IgD-negative memory B cell (primary cell): ENCODE data around the gene TLR6. TPM values are rescaled to one million over a fixed set of nuclear protein-coding genes. Genes with fewer than 3 reads are reported as not detected.

Experiments
- H3K27ac Mint-ChIP-seq, 3 donors: one replicate each; pipeline ENCODE4 v1.8.0; 2020 to 2022; ENCODE audit warnings: mild to moderate bottlenecking in 3 of 3, mixed read lengths in 3 of 3, moderate library complexity in 1 of 3
- H3K27me3 Mint-ChIP-seq: one replicate; pipeline ENCODE4 v1.8.0; 2021; ENCODE audit warnings: mixed read lengths
- H3K36me3 Mint-ChIP-seq: one replicate; pipeline ENCODE4 v1.8.0; 2020; ENCODE audit warnings: mild to moderate bottlenecking, mixed read lengths
- H3K4me1 Mint-ChIP-seq, 3 donors: one replicate each; pipeline ENCODE4 v1.8.0; 2020 to 2022; ENCODE audit warnings: mixed read lengths in 3 of 3, mild to moderate bottlenecking in 1 of 3
- H3K4me3 Mint-ChIP-seq, 4 donors: one replicate each; pipeline ENCODE4 v1.8.0; 2020 to 2022; ENCODE audit warnings: mild to moderate bottlenecking in 4 of 4, mixed read lengths in 4 of 4, moderate library complexity in 3 of 4
- H3K9me3 Mint-ChIP-seq, 3 donors: one replicate each; pipeline ENCODE4 v1.8.0; 2020 to 2021; ENCODE audit warnings: mixed read lengths in 3 of 3, mild to moderate bottlenecking in 1 of 3
- polyA plus RNA-seq: library from polyadenylated mRNA; unstranded; fragments of 300-500 nt; fragmentation: Illumina TruSeq; gene quantifications from one replicate; pipeline ENCODE4 v1.2.3, GENCODE V29; 2021

TLR6 gene
- polyA plus RNA-seq, 1 donor from 2014 or later = 13.6 TPM

GRCh38 chr4:38802561-38803355 lies 53.9 kb downstream of the TLR6 start:
- H3K36me3 Mint-ChIP-seq = peaks cover 30% of the 10 kb centered on the region
- H3K27me3 Mint-ChIP-seq = no peaks in the 10 kb centered on the region
- H3K4me3 Mint-ChIP-seq = peak overlapping the region; percentile 66 to 98 (median 88)
- peak overlapping the region; percentile 63 to 97 (median 64) for H3K27ac Mint-ChIP-seq
- H3K9me3 Mint-ChIP-seq = peaks cover 15 to 17% (median 16%) of the 10 kb centered on the region in 3 donors
- H3K4me1 Mint-ChIP-seq = peaks cover 27 to 46% (median 39%) of the 10 kb centered on the region in 3 donors

GRCh38 chr4:38800961-38801450 lies 55.6 kb downstream of the TLR6 start:
- Mint-ChIP-seq H3K9me3 (peaks cover 17 to 23% (median 19%) of the 10 kb centered on the region in 3 donors), H3K27ac (peak overlapping the region in 1 of 3 donors; percentile 53), H3K27me3 (no peaks in the 10 kb centered on the region), H3K36me3 (peaks cover 38% of the 10 kb centered on the region), H3K4me1 (peaks cover 30 to 44% (median 39%) of the 10 kb centered on the region in 3 donors), H3K4me3 (peak overlapping the region in 2 of 4 donors; percentile 41 to 79)

DNA sequence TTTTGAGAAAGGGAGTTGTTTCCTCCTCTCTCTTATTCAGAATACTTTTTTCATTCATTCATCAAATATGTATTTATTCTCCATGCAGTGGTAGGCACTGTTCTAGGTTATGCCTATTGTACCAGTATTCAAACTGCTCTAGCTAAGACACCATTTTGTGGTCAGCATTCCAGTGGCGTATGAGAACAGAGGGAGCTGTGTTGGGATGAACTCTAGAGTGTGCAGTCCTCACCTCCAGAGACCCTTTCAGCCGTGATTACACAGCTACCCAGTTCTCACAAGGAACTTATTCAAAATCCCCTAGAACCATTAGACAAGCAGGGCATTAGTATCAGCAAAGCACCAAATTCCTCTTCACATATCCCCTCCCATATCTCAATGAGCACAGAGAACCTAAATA lies 56.3 kb downstream of the TLR6 start:
- Mint-ChIP-seq H3K4me1 (peaks cover 24 to 37% (median 34%) of the 10 kb centered on the region in 3 donors), H3K27ac (peak overlapping the region in 1 of 3 donors; percentile 40), H3K36me3 (peaks cover 43% of the 10 kb centered on the region), H3K4me3 (peak overlapping the region in 2 of 4 donors; percentile 45 to 79), H3K27me3 (no peaks in the 10 kb centered on the region), H3K9me3 (peaks cover 19 to 25% (median 21%) of the 10 kb centered on the region in 3 donors)

GRCh38 chr4:38795087-38795486 lies 61.5 kb downstream of the TLR6 start:
- Mint-ChIP-seq H3K36me3 (peaks cover 49% of the 10 kb centered on the region), H3K4me1 (peaks cover 7 to 22% (median 15%) of the 10 kb centered on the region in 3 donors), H3K27ac (no peak overlapping the region), H3K27me3 (no peaks in the 10 kb centered on the region), H3K9me3 (peaks cover 13 to 35% (median 23%) of the 10 kb centered on the region in 3 donors), H3K4me3 (no peak overlapping the region)

DNA sequence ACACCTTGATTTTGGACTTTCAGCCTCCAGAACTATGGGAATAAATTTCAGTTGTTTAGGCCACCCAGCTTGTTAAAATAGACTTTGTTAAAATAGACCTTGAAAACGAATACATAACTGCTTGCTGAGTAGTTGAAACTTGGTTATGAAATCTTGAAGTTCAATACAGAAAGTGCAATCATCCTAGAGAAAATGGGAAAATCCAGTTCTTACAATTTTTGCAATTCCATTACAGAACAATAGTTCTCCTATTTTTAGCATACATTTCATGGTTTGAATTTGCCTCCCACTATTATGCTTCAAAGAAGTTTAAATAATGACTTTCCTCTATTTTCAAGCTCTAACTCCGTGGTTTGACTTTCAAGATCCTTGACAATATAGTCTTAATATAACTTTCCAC lies 62.6 kb downstream of the TLR6 start:
- Mint-ChIP-seq H3K27me3 (no peaks in the 10 kb centered on the region), H3K27ac (no peak overlapping the region), H3K36me3 (peaks cover 44% of the 10 kb centered on the region), H3K9me3 (peaks cover 10 to 33% (median 17%) of the 10 kb centered on the region in 3 donors), H3K4me3 (no peak overlapping the region), H3K4me1 (peaks cover 3 to 17% (median 11%) of the 10 kb centered on the region in 3 donors)

DNA sequence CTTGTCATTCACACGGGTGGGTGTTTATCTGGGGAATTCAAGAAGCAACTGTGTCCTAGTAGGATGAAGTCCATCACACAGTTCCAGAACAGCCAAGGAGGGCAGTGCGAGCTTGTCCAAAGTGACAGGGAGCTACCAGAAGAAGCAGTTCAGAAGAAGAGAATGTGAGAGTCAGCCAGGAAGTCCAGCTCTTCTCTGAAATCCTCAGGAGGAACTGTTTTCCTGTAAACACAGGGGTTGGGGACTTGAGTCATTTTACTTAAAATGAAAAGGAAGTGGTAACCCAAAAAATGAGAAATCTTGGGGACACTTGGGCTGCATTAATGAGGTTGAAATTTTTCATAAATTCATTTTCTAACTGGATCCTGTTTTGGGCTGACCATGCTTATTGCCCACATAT lies 65.6 kb downstream of the TLR6 start:
- H3K4me3 Mint-ChIP-seq = no peak overlapping the region
- H3K27ac Mint-ChIP-seq = peak overlapping the region in 1 of 3 donors; percentile 68
- H3K27me3 Mint-ChIP-seq = no peaks in the 10 kb centered on the region
- H3K9me3 Mint-ChIP-seq = peaks cover 7 to 30% (median 13%) of the 10 kb centered on the region in 3 donors
- H3K4me1 Mint-ChIP-seq = peaks cover 6 to 20% (median 8%) of the 10 kb centered on the region in 3 donors
- peaks cover 34% of the 10 kb centered on the region for H3K36me3 Mint-ChIP-seq

DNA sequence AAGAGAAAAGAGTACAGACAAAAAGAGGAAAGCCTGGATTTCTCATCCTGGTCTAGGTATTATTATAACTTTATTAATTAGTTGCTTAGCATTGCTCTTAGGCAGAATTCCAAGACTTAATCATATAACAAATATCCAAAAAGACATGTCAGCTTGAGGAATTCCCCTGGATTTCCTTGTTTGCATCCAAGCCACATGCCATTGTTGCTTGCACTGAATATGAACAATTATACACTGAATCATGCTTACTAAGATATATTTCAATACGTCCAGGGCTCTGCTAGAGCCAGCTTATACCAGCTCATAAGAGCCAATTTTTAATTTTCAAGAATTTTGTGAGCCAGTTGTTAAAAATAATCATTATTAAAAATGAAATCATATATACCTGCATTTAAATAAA lies 68.3 kb downstream of the TLR6 start:
- Mint-ChIP-seq H3K36me3 (peaks cover 18% of the 10 kb centered on the region), H3K27me3 (no peaks in the 10 kb centered on the region), H3K9me3 (peaks cover 4 to 20% (median 10%) of the 10 kb centered on the region in 3 donors), H3K27ac (no peak overlapping the region), H3K4me1 (peaks cover 14 to 25% (median 15%) of the 10 kb centered on the region in 3 donors), H3K4me3 (no peak overlapping the region)

- H3K4me3 Mint-ChIP-seq = no peak overlapping the region
- peaks cover 4 to 20% (median 10%) of the 10 kb centered on the region in 3 donors for H3K9me3 Mint-ChIP-seq
- H3K27ac Mint-ChIP-seq = peak overlapping the region in 1 of 3 donors; percentile 28
- H3K27me3 Mint-ChIP-seq = no peaks in the 10 kb centered on the region
- H3K4me1 Mint-ChIP-seq = peaks cover 14 to 28% (median 16%) of the 10 kb centered on the region in 3 donors
- peaks cover 18% of the 10 kb centered on the region for H3K36me3 Mint-ChIP-seq
Observed at GRCh38 chr4:38787693-38788092, 68.9 kb downstream of the TLR6 start.

DNA sequence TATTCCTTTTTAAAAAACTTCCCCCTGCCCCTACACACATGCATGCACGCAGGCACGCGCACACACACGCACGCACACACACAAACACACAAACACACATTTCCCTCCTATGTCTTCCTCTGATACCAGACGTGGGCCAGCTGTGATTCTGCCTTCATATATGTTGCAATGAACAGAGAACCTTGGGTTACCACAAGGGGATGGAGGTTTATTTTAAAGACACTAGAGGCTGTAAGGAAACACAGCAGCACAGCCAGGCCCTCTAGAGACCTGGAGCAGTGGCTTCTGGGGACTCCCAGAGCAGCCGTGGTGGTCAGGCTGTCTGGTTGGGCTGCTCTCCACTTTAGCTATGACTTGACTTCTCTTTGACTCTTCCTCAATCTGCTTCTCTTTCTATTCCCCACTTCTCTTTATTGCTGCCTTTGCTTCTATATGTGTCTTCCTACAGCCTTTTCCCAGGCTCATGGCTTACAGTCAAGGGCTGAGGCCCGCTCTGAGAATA lies 70.7 kb downstream of the TLR6 start:
- Mint-ChIP-seq H3K27ac (peak overlapping the region in 2 of 3 donors; percentile 0 to 46), H3K4me1 (peaks cover 9 to 22% (median 16%) of the 10 kb centered on the region in 3 donors), H3K27me3 (no peaks in the 10 kb centered on the region), H3K9me3 (peaks cover 4 to 12% (median 7%) of the 10 kb centered on the region in 3 donors), H3K4me3 (peak overlapping the region in 3 of 4 donors; percentile 3 to 43 (median 43)), H3K36me3 (peaks cover 12% of the 10 kb centered on the region)

DNA sequence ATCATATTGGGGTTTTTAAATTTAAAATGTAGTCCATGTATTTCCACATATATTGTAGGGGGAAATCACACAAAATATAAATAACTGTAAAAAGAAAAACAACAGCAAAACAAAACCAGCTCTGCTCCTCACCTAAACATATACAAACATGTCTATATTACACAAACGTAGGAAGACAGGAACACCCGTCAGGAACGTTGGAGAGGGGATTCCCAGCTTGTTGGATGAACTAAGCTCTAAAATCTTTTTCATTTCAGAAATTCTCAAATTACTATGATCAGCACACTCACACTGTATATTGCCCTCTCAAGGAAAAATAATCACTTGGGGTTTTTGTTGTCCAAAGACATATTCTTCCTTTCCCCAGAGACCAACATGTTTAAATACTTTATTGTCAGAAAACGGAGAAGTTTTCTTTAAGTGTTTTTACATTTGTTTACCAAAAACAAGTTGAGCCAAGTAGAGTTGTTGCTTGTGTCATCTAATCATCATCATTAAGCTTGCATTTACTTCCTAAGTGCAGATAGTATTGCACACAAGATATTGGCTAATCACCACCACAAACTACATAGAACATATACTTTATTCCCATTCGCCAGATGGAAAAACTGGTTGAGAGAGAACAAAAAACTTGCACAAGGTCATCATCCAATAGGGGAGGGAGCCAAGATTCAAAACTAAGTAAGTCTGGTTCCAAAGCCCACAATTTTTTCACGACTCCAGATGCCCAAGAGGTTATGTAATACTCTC lies 71.4 kb downstream of the TLR6 start:
- Mint-ChIP-seq H3K27ac (no peak overlapping the region), H3K9me3 (peaks cover 4 to 12% (median 6%) of the 10 kb centered on the region in 3 donors), H3K27me3 (no peaks in the 10 kb centered on the region), H3K4me1 (peaks cover 11 to 22% (median 17%) of the 10 kb centered on the region in 3 donors), H3K36me3 (peaks cover 10% of the 10 kb centered on the region), H3K4me3 (peak overlapping the region in 1 of 4 donors; percentile 43)

GRCh38 chr4:38784141-38784540 lies 72.5 kb downstream of the TLR6 start:
- H3K4me3 Mint-ChIP-seq = no peak overlapping the region
- H3K36me3 Mint-ChIP-seq = peaks cover 10% of the 10 kb centered on the region
- no peak overlapping the region for H3K27ac Mint-ChIP-seq
- H3K4me1 Mint-ChIP-seq = peaks cover 16 to 27% (median 22%) of the 10 kb centered on the region in 3 donors
- H3K9me3 Mint-ChIP-seq = peaks cover 0 to 6% (median 3%) of the 10 kb centered on the region in 3 donors
- H3K27me3 Mint-ChIP-seq = no peaks in the 10 kb centered on the region

- Mint-ChIP-seq H3K27me3 (no peaks in the 10 kb centered on the region), H3K4me1 (peaks cover 22 to 27% (median 26%) of the 10 kb centered on the region in 3 donors), H3K9me3 (peaks cover 0 to 6% (median 3%) of the 10 kb centered on the region in 3 donors), H3K36me3 (peaks cover 13% of the 10 kb centered on the region), H3K4me3 (peak overlapping the region in 3 of 4 donors; percentile 98 to 100 (median 99)), H3K27ac (peak overlapping the region in 2 of 3 donors; percentile 87 to 95)
Observed at GRCh38 chr4:38783109-38783460, 73.5 kb downstream of the TLR6 start.

GRCh38 chr4:38782452-38783108 lies 74.0 kb downstream of the TLR6 start, which contains the start of gene TLR10:
TSS of gene TLR10 (minus strand) at chr4:38782990. CDS start at chr4:38775590, 7,400 bp downstream.
- H3K27ac Mint-ChIP-seq = peak within 1 kb of the TSS; percentile 68 to 95 (median 87)
- H3K4me1 Mint-ChIP-seq = peaks cover 26 to 31% (median 28%) of the 10 kb centered on the region in 3 donors
- peak within 1 kb of the TSS; percentile 95 to 100 (median 98) for H3K4me3 Mint-ChIP-seq

GRCh38 chr4:38781854-38782261 lies 74.8 kb downstream of the TLR6 start:
- Mint-ChIP-seq H3K4me3 (peak overlapping the region; percentile 95 to 100 (median 98)), H3K9me3 (peaks cover 5 to 12% (median 7%) of the 10 kb centered on the region in 3 donors), H3K27me3 (no peaks in the 10 kb centered on the region), H3K36me3 (peaks cover 22% of the 10 kb centered on the region), H3K27ac (peak overlapping the region; percentile 68 to 95 (median 87)), H3K4me1 (peaks cover 32 to 39% (median 35%) of the 10 kb centered on the region in 3 donors)

More at GRCh38 chr4:38782452-38783108, 74.0 kb downstream of the TLR6 start, which contains the start of gene TLR10:
- Mint-ChIP-seq H3K27me3 (no peaks in the 10 kb centered on the region), H3K36me3 (peaks cover 15% of the 10 kb centered on the region), H3K9me3 (peaks cover 3 to 6% (median 4%) of the 10 kb centered on the region in 3 donors)
